ENCODE results near the gene WASF1.

- TF ChIP-seq CTCF (IDR thresholded peaks at IDR 0.05) (no peak), POLR2A (IDR thresholded peaks at IDR 0.05) (no peak)
Measured at GRCh38 chr6:110067837-110068591, 111.5 kb downstream of the WASF1 start.

Data from thyroid gland (tissue), 4 donors.